MCF 10A (cell line): ENCODE results near the gene IL22RA1. TPM values are rescaled to one million over a fixed set of nuclear protein-coding genes. Genes with fewer than 3 reads are reported as not detected.

Experiments
- BruUV-seq: library from RNA; stranded (reverse); fragments of 400-500 nt; replicated peaks from 2 replicates; lab custom pipeline; 2021; lab: Mats Ljungman, UMichigan
- CTCF ChIA-PET: fragments of 300-600 bp; sonication (Branson Sonifier 250); formaldehyde crosslinking; extraction: SDS; loops from one replicate; lab custom pipeline; 2021; ENCODE audit warnings: antibody characterized with exemption, inconsistent platforms; lab: Yijun Ruan, JAX
- POLR2A ChIA-PET: fragments of 300-600, 350-650 bp; sonication (Branson Sonifier 250); formaldehyde crosslinking; extraction: SDS; loops from one replicate; lab custom pipeline; 2020; ENCODE audit warnings: antibody characterized with exemption, inconsistent platforms; lab: Yijun Ruan, JAX
- DNase-seq: peaks from one replicate; pipeline ENCODE4 v3.0.0-alpha.2; 2018; ENCODE audit not compliant: unreplicated experiment
- H3K27ac Mint-ChIP-seq: one replicate; pipeline ENCODE4 v1.8.0; 2022; ENCODE audit warnings: mild to moderate bottlenecking, low read depth, mixed read lengths; ENCODE audit not compliant: unreplicated experiment
- H3K27me3 Mint-ChIP-seq: one replicate; pipeline ENCODE4 v1.8.0; 2022; ENCODE audit warnings: mixed read lengths; ENCODE audit not compliant: insufficient read depth, unreplicated experiment
- H3K36me3 Mint-ChIP-seq: one replicate; pipeline ENCODE4 v1.8.0; 2022; ENCODE audit warnings: mild to moderate bottlenecking, moderate library complexity, mixed read lengths; ENCODE audit not compliant: insufficient read depth, unreplicated experiment
- H3K4me1 Mint-ChIP-seq: one replicate; pipeline ENCODE4 v1.8.0; 2022; ENCODE audit warnings: mixed read lengths; ENCODE audit not compliant: insufficient read depth, unreplicated experiment
- H3K4me3 Mint-ChIP-seq: one replicate; pipeline ENCODE4 v1.8.0; 2022; ENCODE audit warnings: mild to moderate bottlenecking, moderate library complexity, mixed read lengths; ENCODE audit not compliant: unreplicated experiment
- H3K9me3 Mint-ChIP-seq: one replicate; pipeline ENCODE4 v1.8.0; 2022; ENCODE audit warnings: mixed read lengths; ENCODE audit not compliant: unreplicated experiment
- CTCF ChIP-seq: fragments of 200-600 bp; IDR thresholded peaks from one replicate; pipeline ENCODE4 v1.8.0; 2022; ENCODE audit warnings: antibody characterized with exemption, mild to moderate bottlenecking; ENCODE audit not compliant: unreplicated experiment
- intact Hi-C: fragments of 100-400 bp; cut with micrococcal nuclease; formaldehyde crosslinking; loops from 2 replicates; pipeline ENCODE4 v1.14.1; 2022
- total RNA-seq: library from RNA; stranded (reverse); gene quantifications from 2 replicates; pipeline ENCODE4 v1.2.3, GENCODE V29; 2022

Gene IL22RA1
- total RNA-seq, 1 experiment from 2014 or later, result not detected

- POLR2A ChIA-PET, result no interaction called here
- no TSS peak for BruUV-seq
- no peaks in the 10 kb centered on the region for H3K27me3 Mint-ChIP-seq
- no peak overlapping the region for H3K27ac Mint-ChIP-seq
- DNase-seq, result no peak
- TF ChIP-seq CTCF, result no peak
- CTCF ChIA-PET, result interaction anchor here (0.7 kb wide), 2 partner anchors 37 to 98 kb away, joined by 3 read pairs; no protein-coding TSS in a partner anchor
- intact Hi-C loops, result no loop called here
- peaks cover 6% of the 10 kb centered on the region for H3K4me1 Mint-ChIP-seq
- H3K9me3 Mint-ChIP-seq, result no peaks in the 10 kb centered on the region
- peaks cover 6% of the 10 kb centered on the region for H3K36me3 Mint-ChIP-seq
- H3K4me3 Mint-ChIP-seq, result no peak overlapping the region
These were observed 50.0 kb downstream of the IL22RA1 start for GRCh38 chr1:24092979-24093378.

DNA sequence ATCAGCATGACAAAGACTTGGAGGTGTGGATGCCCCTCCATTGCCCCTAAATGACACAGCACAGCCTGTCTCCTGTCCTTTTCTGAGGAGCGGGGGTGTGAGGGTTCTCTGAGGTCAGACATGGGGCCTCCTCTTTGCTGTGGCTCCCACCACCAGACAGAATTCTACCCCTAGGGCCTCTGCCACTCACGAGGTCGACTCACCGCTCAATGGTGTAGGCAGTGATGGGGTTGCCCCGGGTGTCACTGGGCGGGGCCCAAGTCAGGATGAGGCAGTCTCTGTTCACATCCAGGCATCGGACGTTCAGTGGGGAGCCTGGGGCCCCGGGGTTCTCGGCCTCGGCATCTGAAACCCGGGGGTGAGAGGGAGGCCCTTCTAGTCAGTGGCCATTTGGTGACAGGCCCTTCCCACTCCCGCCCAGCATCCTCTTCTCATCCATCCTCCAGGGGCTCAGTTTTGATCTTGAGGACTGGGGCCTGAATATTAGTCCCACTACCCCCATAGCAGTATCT lies 50.9 kb downstream of the IL22RA1 start:
- TF ChIP-seq CTCF, result no peak
- no peak overlapping the region for H3K27ac Mint-ChIP-seq
- DNase-seq, result no peak
- CTCF ChIA-PET, result interaction anchor here (0.6 to 1.6 kb wide), 2 partner anchors 21 to 165 kb away, joined by 3 read pairs; no protein-coding TSS in a partner anchor
- no peak overlapping the region for H3K4me3 Mint-ChIP-seq
- H3K9me3 Mint-ChIP-seq, result no peaks in the 10 kb centered on the region
- BruUV-seq, result no TSS peak
- intact Hi-C loops, result no loop called here
- peaks cover 6% of the 10 kb centered on the region for H3K4me1 Mint-ChIP-seq
- H3K36me3 Mint-ChIP-seq, result peaks cover 6% of the 10 kb centered on the region
- POLR2A ChIA-PET, result interaction anchor here (0.7 kb wide), 1 partner anchor 20 kb away, joined by 3 read pairs; no protein-coding TSS in a partner anchor
- H3K27me3 Mint-ChIP-seq, result no peaks in the 10 kb centered on the region

DNA sequence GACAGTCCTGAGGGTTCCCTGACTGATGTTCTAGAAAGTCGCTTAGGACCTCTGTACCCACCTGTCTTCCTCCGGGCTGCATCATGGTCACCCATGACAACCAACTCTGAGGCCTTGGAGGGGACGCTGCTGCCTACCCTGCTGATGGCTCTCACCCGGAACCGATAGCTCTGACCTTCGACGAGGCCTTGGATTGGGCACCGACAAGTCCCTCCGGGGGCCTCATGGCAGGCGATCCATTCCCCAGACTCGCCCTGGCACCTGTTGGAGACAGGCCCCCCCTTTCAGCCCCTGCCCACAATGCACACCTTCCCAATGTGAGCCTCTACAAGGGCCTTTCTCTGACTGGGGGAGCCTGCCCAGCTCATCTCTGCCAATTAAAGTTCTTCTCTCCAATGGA lies 52.2 kb downstream of the IL22RA1 start:
- no peak for DNase-seq
- POLR2A ChIA-PET, result no interaction called here
- peaks cover 6% of the 10 kb centered on the region for H3K36me3 Mint-ChIP-seq
- H3K4me3 Mint-ChIP-seq, result no peak overlapping the region
- CTCF ChIA-PET, result interaction anchor here (0.6 to 1.6 kb wide), 3 partner anchors 20 to 111 kb away, joined by 3 read pairs; no protein-coding TSS in a partner anchor
- TF ChIP-seq CTCF, result no peak
- BruUV-seq, result no TSS peak
- no peak overlapping the region for H3K27ac Mint-ChIP-seq
- intact Hi-C loops, result no loop called here
- no peaks in the 10 kb centered on the region for H3K27me3 Mint-ChIP-seq
- no peaks in the 10 kb centered on the region for H3K4me1 Mint-ChIP-seq
- H3K9me3 Mint-ChIP-seq, result no peaks in the 10 kb centered on the region

DNA sequence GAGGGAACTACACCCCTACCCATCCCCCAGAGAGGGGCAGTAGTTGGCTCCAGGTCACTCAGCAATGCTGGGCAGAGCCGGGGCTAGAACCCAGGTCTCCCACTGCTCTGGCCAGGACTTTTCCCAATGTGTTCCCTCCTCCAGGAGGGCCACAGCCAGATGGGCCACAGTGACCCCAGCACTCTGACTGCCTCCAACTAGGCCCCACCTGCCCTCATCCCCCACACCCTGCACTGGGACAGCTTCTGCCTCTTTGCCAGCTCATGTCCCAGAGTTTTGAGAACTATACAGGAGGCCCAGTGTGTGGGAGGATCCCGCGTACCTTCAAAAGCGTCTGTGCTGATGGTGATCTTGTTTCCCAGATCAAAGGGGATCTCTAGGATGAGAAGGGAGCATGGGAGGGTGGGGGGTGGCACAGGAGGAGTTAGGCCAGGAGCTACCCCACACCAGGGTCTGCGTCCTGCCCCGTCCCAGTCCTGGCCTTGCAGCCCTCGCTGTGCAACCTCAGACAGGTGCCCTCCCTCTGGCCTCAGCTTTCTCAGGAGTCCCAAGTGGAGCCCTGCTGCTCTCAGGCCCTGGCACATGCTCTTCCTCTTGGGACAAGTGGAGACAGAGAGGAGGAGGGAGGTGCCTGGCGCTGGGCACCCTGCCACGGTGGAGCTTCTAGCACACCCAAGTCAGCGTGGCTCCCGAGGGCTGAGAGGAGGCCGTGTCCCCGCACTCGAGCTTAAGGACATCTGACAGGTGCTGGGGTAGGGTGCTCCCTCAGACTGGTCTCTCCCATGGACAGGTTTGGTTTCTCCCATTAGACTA lies 53.0 kb downstream of the IL22RA1 start:
- H3K27ac Mint-ChIP-seq, result no peak overlapping the region
- BruUV-seq, result no TSS peak
- DNase-seq, result no peak
- intact Hi-C loops, result no loop called here
- TF ChIP-seq CTCF, result no peak
- CTCF ChIA-PET, result interaction anchor here (0.6 to 1.5 kb wide), 2 partner anchors 95 to 112 kb away, joined by 3 read pairs; no protein-coding TSS in a partner anchor
- no peaks in the 10 kb centered on the region for H3K27me3 Mint-ChIP-seq
- H3K9me3 Mint-ChIP-seq, result no peaks in the 10 kb centered on the region
- peaks cover 5% of the 10 kb centered on the region for H3K36me3 Mint-ChIP-seq
- H3K4me1 Mint-ChIP-seq, result peaks cover 8% of the 10 kb centered on the region
- no peak overlapping the region for H3K4me3 Mint-ChIP-seq
- POLR2A ChIA-PET, result no interaction called here
